Upper lobe of right lung (tissue), 1 donor: ENCODE measurements around the gene SLC8B1. TPM values are rescaled to one million over a fixed set of nuclear protein-coding genes. Genes with fewer than 3 reads are reported as not detected.

Experiments
- ATAC-seq: fragments of 200-7000 bp; cut with Tn5 transposase; one replicate; pipeline ENCODE4 v1.9.1; 2020; ENCODE audit warnings: mild to moderate bottlenecking, moderate library complexity
- DNase-seq: peaks from one replicate; pipeline ENCODE4 v3.0.0-alpha.2; 2020
- H3K27ac ChIP-seq: fragments of 200-600 bp; one replicate; pipeline ENCODE4 v1.8.0; 2022
- H3K27me3 ChIP-seq: fragments of 200-600 bp; one replicate; pipeline ENCODE4 v1.8.0; 2022; ENCODE audit warnings: mild to moderate bottlenecking
- H3K36me3 ChIP-seq: fragments of 200-600 bp; one replicate; pipeline ENCODE4 v1.8.0; 2022
- H3K4me1 ChIP-seq: fragments of 200-600 bp; one replicate; pipeline ENCODE4 v1.8.0; 2022
- H3K4me3 ChIP-seq: fragments of 200-600 bp; one replicate; pipeline ENCODE4 v1.8.0; 2022; ENCODE audit warnings: mild to moderate bottlenecking
- H3K9me3 ChIP-seq: fragments of 200-600 bp; one replicate; pipeline ENCODE4 v1.8.0; 2022
- intact Hi-C: fragments of 100-400 bp; cut with DNase I; formaldehyde crosslinking; loops from one replicate; pipeline ENCODE4 v1.11.0; 2022
- total RNA-seq: library from RNA; stranded (reverse); fragmentation: NEBNext Ultra II Directional; extraction: Animal tissue kit (Norgen Biotek cat#: 25700); gene quantifications from one replicate; pipeline ENCODE4 v1.2.1, GENCODE V29; 2021
- TF ChIP-seq, protein P1 (sequence below): fragments of 200-600 bp; IDR thresholded peaks from one replicate; pipeline ENCODE4 v1.8.0; 2022; ENCODE audit warnings: antibody characterized with exemption
- donor health status: DM: no; HTN: yes; CAD: no; lungs with severe emphysema.

SLC8B1 gene
- total RNA-seq, 1 donor from 2014 or later, result 42.8 TPM

DNA sequence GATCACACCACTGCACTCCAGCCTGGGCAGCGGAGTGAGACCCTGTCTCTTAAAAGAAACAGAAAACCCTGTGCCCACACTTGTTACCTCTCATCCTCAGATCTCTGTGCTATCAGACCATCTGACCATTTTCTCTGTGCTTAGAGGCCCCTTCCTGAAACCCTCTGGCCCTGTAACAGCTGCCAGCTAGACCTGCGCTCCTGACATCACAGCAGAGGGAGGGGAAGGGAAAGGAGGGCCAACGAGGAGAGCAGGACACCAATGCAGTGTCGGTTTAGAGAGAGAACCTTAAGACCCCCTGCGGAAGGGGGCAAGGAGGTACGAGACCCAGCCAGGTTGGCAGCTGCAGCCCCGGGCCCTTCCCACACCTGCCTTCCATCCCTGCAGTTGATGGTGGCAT is 42.4 kb downstream of the SLC8B1 start:
- H3K4me1 ChIP-seq, result no peaks in the 10 kb centered on the region
- ATAC-seq (no peak), DNase-seq (no peak)
- intact Hi-C loops, result no loop called here
- no peaks in the 10 kb centered on the region for H3K9me3 ChIP-seq
- H3K27ac ChIP-seq, result no peak overlapping the region
- H3K4me3 ChIP-seq, result no peak overlapping the region
- TF ChIP-seq, protein P1, sequence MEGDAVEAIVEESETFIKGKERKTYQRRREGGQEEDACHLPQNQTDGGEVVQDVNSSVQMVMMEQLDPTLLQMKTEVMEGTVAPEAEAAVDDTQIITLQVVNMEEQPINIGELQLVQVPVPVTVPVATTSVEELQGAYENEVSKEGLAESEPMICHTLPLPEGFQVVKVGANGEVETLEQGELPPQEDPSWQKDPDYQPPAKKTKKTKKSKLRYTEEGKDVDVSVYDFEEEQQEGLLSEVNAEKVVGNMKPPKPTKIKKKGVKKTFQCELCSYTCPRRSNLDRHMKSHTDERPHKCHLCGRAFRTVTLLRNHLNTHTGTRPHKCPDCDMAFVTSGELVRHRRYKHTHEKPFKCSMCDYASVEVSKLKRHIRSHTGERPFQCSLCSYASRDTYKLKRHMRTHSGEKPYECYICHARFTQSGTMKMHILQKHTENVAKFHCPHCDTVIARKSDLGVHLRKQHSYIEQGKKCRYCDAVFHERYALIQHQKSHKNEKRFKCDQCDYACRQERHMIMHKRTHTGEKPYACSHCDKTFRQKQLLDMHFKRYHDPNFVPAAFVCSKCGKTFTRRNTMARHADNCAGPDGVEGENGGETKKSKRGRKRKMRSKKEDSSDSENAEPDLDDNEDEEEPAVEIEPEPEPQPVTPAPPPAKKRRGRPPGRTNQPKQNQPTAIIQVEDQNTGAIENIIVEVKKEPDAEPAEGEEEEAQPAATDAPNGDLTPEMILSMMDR, result no peak
- no peaks in the 10 kb centered on the region for H3K27me3 ChIP-seq
- H3K36me3 ChIP-seq, result peaks cover 84% of the 10 kb centered on the region

DNA sequence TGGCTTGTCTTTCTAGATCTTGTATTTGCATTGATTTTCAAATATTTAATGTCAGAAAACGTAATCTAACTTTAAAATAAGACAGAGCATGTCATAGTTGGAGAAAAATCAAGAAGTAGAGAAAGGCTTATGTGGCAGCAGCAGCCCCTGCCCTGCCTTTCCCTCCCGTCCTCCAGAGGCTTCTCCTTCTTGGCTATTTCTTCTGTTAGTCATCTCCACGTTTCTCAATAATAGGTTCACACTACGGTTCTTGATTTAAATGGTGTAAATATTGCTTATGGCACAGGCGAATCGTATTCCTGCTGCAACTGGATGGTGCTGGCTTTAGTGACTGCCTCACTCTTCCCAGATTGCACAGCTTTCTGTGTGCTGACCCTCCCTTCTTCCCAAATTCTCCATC is 42.8 kb downstream of the SLC8B1 start:
- Histone ChIP-seq H3K36me3 (peaks cover 87% of the 10 kb centered on the region), H3K4me1 (no peaks in the 10 kb centered on the region), H3K27ac (no peak overlapping the region), H3K4me3 (no peak overlapping the region), H3K9me3 (no peaks in the 10 kb centered on the region), H3K27me3 (no peaks in the 10 kb centered on the region)
- TF ChIP-seq, protein P1, result no peak
- ATAC-seq (no peak), DNase-seq (no peak)
- intact Hi-C loops, result no loop called here

DNA sequence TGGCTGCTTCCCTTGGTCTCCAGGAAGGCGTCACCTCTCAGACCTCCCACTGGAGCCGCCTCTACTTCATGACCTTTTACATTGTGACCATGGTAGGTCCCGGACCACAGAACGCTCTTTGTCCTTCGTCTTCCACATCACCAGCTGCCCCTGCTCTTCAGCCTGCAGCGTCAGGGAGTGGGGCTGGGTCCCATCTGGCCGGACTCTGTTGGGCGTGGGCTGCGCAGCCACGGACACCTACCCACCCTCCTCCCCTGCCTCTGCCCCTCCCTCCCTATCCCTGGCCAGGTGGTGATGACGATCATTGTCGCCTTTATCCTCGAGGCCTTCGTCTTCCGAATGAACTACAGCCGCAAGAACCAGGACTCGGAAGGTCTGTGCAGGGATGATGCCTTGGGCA is 43.3 kb downstream of the SLC8B1 start:
- Histone ChIP-seq H3K36me3 (peaks cover 87% of the 10 kb centered on the region), H3K4me3 (no peak overlapping the region), H3K27me3 (no peaks in the 10 kb centered on the region), H3K9me3 (no peaks in the 10 kb centered on the region), H3K4me1 (no peaks in the 10 kb centered on the region), H3K27ac (no peak overlapping the region)
- ATAC-seq (no peak), DNase-seq (no peak)
- intact Hi-C loops, result no loop called here
- TF ChIP-seq, protein P1, result no peak

DNA sequence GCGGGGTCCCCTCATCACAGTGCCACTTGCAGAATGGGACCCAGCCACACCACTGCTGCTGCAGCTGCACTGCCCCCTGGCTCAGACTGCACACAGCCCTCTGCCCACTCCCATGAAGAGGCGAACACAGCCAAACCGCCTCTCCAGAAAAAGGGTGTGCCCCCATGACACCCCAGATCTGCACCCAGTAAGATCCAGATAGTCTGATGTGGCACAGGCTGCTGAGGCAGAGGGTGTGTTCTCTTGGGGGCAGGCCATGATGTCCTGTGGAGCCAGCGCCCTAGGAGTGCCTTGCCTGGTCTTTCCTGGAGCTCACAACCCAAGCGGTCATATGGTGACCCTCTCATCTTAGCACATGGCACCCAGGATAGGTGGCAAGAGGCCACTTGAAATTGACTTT is 44.4 kb downstream of the SLC8B1 start:
- peaks cover 86% of the 10 kb centered on the region for H3K36me3 ChIP-seq
- DNase-seq (no peak), ATAC-seq (no peak)

DNA sequence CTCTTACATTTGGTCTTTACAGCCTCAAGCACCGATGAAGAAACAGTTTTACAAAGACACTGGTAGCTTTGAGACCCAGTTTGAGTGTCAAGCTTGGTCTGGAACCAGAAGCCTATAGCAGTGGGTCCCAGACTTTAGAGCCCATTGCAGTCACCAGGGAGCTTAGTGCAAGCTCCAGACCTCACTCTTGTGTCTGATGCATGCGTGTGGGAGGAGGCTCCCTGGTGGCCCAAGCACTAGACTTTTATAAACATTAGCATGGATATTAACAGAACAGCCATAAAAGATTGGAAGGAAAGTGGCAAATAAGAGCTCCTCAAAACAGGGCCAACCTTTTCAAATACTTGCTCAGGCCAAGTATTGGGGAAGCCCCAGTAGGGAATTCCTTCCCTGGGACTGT is 45.5 kb downstream of the SLC8B1 start:
- Histone ChIP-seq H3K4me1 (no peaks in the 10 kb centered on the region), H3K36me3 (peaks cover 89% of the 10 kb centered on the region), H3K4me3 (no peak overlapping the region), H3K27ac (no peak overlapping the region), H3K27me3 (no peaks in the 10 kb centered on the region), H3K9me3 (no peaks in the 10 kb centered on the region)
- DNase-seq, result no peak
- no peak for ATAC-seq
- intact Hi-C loops, result no loop called here
- TF ChIP-seq, protein P1, result no peak

More for the DNA sequence above, 44.4 kb downstream of the SLC8B1 start:
- intact Hi-C loops, result no loop called here
- H3K4me1 ChIP-seq, result no peaks in the 10 kb centered on the region
- no peaks in the 10 kb centered on the region for H3K9me3 ChIP-seq
- H3K27ac ChIP-seq, result no peak overlapping the region
- no peaks in the 10 kb centered on the region for H3K27me3 ChIP-seq
- TF ChIP-seq, protein P1, result no peak
- no peak overlapping the region for H3K4me3 ChIP-seq

DNA sequence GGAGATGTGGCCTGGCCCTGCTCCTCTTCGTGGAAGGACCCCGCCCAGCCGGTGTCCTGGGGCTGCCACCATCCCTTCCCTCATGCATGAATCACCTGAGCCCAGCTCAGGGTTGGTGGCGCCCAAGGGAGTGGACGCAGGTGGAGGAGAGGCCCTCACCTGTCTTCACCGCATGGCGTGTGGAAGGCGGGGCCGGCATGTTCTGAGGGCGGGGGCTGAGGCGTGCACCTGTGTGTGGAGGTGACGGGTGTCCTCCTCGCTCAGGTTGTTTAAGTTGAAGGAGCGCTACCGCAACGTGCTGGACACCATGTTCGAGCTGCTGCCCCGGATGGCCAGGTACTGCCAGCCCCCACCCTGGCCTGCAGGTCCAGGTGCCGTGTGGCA is 47.0 kb downstream of the SLC8B1 start:
- H3K4me1 ChIP-seq, result no peaks in the 10 kb centered on the region
- intact Hi-C loops, result no loop called here
- no peaks in the 10 kb centered on the region for H3K27me3 ChIP-seq
- no peak overlapping the region for H3K27ac ChIP-seq
- ATAC-seq (no peak), DNase-seq (no peak)
- H3K9me3 ChIP-seq, result no peaks in the 10 kb centered on the region
- TF ChIP-seq, protein P1, result no peak
- no peak overlapping the region for H3K4me3 ChIP-seq
- peaks cover 87% of the 10 kb centered on the region for H3K36me3 ChIP-seq
